Occipital lobe (tissue), 2 donors: ENCODE results near the gene CHRNA7. TPM values are rescaled to one million over a fixed set of nuclear protein-coding genes. Genes with fewer than 3 reads are reported as not detected.

Source experiments
- DNase-seq: peaks from one replicate; lab custom pipeline; 2025; lab: John Stamatoyannopoulos, UW
- total RNA-seq: library from RNA; depleted of rRNA; stranded (reverse); fragments of >200 nt; gene quantifications from one replicate; pipeline ENCODE4 v1.2.3, GENCODE V29; 2014

CHRNA7 gene
- total RNA-seq: 4.4 TPM

- peak; percentile 67 for DNase-seq
These were observed at the start of gene CHRNA7 for GRCh38 chr15:32029862-32030781. Gene CHRNA7 (plus strand): TSS chr15:32030515. CDS start chr15:32030595, 80 bp downstream.

DNA sequence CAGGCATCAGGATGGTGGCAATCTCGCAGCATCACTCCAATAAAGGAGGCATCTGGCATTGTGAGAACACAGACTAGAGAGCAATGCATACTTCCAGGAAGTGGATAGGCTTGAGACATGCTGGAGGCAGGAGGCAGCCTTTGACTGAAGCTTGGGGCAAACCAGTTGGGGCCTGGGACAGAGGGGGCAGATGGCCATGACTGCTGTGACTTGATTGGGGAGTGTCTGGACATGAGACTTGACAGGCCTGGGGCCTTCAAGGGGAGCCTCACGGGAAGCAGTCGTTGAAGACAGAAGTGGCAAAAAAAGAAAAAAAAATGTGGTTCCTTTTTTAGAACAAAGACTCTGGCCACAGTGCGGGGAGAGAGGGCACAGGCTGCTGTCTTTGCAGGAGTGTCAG is 44.7 kb upstream of the CHRNA7 start:
- DNase-seq: no peak

DNA sequence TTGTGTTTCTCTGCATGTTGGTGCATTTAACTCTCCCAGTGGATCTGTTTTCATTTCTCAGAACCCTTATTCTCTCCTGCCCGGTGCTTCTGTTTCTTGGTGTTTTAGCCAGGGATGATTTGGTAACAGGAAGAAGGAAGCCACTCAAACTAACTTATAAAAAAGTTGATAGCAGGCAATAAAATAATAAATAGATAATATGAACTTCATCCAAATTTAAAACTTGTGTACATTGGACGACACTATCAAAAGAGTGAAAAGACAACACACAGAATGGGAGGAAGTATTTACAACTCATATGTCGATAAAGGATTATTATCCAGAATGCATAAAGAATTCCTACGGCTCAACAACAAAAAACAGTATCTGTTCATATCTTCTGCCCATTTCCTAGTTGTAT is 37.3 kb upstream of the CHRNA7 start:
- no peak for DNase-seq

DNA sequence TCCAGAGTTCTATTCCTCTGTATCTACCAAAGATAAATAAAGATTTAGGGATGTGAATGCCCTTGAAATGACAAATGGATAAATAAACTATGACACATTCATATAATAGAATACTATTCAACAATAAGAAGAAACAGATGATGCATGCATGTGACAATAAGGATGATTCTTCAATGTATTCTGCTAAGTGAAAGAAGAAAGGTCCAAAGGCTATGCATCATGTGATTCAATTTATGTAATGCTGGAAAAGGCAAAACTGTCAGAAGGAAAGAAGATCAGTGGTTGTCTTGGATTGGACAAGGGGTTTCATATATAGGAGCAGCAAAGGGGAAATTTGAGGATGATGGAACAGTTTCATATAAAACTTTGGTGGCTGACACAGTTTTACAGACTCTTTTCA is 32.6 kb upstream of the CHRNA7 start:
- no peak for DNase-seq

- DNase-seq: no peak
These were observed 26.8 kb upstream of the CHRNA7 start for GRCh38 chr15:32003558-32003957.

GRCh38 chr15:32004249-32004648 is 26.1 kb upstream of the CHRNA7 start:
- DNase-seq: no peak

- no peak for DNase-seq
These were observed 22.9 kb upstream of the CHRNA7 start for GRCh38 chr15:32007355-32007960.

- no peak for DNase-seq
These were observed 15.4 kb upstream of the CHRNA7 start for GRCh38 chr15:32014953-32015352.

GRCh38 chr15:32020156-32020555 is 10.2 kb upstream of the CHRNA7 start:
- no peak for DNase-seq

GRCh38 chr15:32028921-32029320 is 1.4 kb upstream of the CHRNA7 start:
- DNase-seq: no peak

DNA sequence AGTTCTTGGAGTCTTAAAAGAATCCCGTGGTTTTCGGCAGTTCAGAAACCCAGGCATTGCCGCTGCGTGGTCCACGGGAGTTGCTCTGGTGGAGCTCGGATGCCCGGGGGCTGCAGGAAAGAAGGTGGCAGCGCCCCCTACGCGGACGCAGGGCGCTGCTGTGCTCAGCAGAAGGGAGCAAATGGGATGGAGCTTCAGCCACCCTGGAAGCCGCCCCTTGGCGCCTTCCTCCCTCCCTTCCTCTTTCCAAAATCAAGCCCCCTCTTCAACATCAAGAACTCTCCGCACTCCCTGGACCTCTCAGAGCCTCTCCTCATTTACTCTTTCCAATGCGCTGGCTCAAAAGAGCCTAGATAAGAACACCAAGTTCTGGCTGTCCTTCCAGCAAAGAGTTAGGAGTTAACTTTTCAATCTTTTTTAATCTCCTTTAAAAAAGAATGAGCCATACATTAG is 880 bp upstream of the CHRNA7 start:
- peak; percentile 14 for DNase-seq

GRCh38 chr15:32030795-32031194 is 480 bp downstream of the CHRNA7 start:
- no peak for DNase-seq

- no peak for DNase-seq
These were observed 3.0 kb downstream of the CHRNA7 start for GRCh38 chr15:32033186-32033890.

GRCh38 chr15:32034106-32034505 is 3.8 kb downstream of the CHRNA7 start:
- DNase-seq: no peak

DNA sequence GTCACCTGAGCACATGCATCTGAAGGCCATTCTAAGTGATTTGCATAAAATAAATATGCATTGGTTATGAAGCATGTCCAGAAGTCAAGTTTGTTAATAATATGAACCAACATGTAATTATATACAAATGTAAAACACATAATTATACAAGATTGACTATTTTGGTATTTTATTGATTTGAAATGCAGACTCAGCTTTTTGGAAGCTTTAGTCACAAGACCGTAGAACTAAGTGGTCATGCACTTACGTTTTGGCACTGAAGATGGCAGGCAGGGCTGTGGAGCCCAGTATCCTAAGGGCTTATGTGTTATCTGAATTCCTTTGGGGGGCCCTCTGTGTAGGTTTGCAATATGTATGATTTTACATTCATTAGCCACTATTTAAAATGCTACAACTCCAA is 5.0 kb downstream of the CHRNA7 start:
- no peak for DNase-seq

- no peak for DNase-seq
These were observed 6.7 kb downstream of the CHRNA7 start for GRCh38 chr15:32036971-32037370.

- DNase-seq: no peak
These were observed 11.0 kb downstream of the CHRNA7 start for GRCh38 chr15:32041294-32041693.

DNA sequence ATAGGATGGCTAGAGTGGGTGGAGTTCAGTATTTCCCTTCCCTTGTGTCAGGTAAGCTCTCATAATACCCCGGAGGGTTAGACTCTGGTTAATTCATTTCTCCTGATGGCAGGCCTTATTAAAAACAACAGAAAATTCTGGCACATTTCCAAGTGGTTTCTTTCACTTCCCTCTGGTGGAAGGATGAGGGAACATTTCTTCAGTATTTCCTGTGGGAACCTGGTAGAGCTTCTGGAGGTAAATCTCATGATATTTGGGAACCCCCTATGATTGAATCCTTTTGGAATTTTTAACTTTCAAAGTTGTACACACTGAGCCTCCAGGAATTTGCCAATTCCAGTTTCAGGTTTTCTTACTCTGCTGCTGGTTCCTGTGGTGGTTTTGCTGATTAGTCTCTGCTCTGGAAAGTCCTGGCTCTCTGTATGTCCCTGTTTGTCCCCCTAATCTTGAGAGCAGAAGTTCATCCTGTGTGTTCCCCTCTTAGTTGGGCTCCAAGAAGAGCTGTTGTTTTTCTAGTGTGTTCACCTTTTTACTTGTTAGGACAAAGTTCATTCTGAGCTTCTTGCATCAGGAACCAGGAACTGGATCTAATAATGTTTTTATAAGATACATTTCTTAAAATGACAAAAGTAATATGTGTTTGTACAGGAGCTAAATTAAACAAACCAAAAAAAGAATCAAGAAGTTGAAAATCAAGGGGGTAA is 12.1 kb downstream of the CHRNA7 start:
- no peak for DNase-seq

DNA sequence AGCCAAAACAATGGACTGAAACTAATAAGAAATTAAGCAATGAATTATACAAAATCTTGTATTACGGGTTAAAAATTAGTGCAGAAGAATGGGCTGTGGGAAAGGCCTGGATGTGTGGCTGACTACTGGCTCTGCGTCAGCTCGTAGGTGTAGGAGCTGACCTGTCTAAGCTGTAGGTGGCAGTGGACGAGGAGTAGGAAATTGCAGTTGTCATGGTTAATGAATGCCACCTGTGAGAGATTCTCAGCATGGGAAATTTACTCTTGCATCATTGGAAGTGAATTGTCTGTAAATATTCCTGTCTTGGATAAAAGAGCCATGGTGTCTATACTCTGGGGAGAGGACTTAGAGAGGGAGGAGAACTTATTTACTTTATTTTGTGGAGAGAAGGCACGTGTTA is 23.4 kb downstream of the CHRNA7 start:
- no peak for DNase-seq

DNA sequence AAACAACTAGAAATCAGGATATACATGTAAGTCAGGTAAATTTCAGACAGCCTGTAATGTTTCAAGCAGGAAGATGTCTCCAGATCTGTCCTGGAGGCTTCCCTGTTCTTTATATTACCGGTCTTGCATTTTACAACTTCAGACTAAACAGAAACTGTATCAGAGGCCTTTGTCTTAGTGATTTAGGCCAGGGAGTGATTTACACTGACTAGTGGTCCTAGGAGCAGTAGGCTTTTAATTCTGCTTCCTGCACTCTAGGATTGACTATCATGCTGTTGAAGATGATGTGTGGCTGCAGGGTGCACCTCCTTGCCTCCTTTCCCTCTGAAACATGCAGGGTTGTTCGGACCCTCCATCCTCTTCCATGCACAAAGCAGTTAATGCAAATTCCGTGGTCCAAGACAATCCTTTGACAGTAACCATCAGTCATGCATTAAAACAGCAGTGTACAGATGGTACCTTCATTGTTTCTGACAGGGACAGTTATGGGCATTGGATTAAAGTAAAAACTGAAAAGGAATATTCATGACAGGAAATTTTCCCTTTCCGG is 27.6 kb downstream of the CHRNA7 start:
- DNase-seq: no peak

- DNase-seq: no peak
These were observed 30.4 kb downstream of the CHRNA7 start for GRCh38 chr15:32060706-32061105.
